SK-N-SH (cell line): ENCODE results near the gene NOD2. TPM values are rescaled to one million over a fixed set of nuclear protein-coding genes. Genes with fewer than 3 reads are reported as not detected.

Experiments
- CTCF ChIA-PET: fragments of 300-600, 350-600 bp; formaldehyde crosslinking; extraction: SDS; loops from one replicate; lab custom pipeline; 2021; lab: Yijun Ruan, JAX
- POLR2A ChIA-PET: fragments of 350-600 bp; sonication (Branson Sonifier 250); formaldehyde crosslinking; extraction: SDS; loops from one replicate; lab custom pipeline; 2020; ENCODE audit warnings: antibody characterized with exemption, inconsistent platforms; lab: Yijun Ruan, JAX
- DNase-seq: peaks from one replicate; pipeline ENCODE4 v3.0.0; 2012
- H2AFZ ChIP-seq: fragments of 200-600 bp; sonication (generic); 2 replicates; pipeline ENCODE4 v1.8.1; 2016; ENCODE audit warnings: antibody characterized with exemption, mild to moderate bottlenecking, low read depth
- H3F3A ChIP-seq: fragments of 200-600 bp; sonication (generic); replicated peaks from 2 replicates; pipeline ENCODE3; 2016; ENCODE audit warnings: antibody characterized with exemption, mild to moderate bottlenecking; ENCODE audit not compliant: insufficient read depth
- H3K27ac ChIP-seq, 2 experiments: fragments of 200-500 bp in 1 of 2; fragments of 200-600 bp in 1 of 2; sonication (Bioruptor generic) in 1 of 2; sonication (generic), shearing (Covaris generic) in 1 of 2; 2 replicates each; pipeline versions ENCODE4 v1.5.1 to v1.6.1; 2014 to 2016; ENCODE audit warnings: low read depth in 2 of 2, inconsistent platforms in 1 of 2, low read length in 1 of 2, mild to moderate bottlenecking in 1 of 2, mixed read lengths in 1 of 2
- H3K27me3 ChIP-seq: fragments of 200-600 bp; sonication (generic), shearing (Covaris generic); 2 replicates; pipeline ENCODE4 v1.6.1; 2016; ENCODE audit warnings: mixed run types; ENCODE audit not compliant: insufficient read depth
- H3K36me3 ChIP-seq, 2 experiments: fragments of 200-500 bp in 1 of 2; fragments of 200-600 bp in 1 of 2; sonication (Bioruptor generic) in 1 of 2; sonication (generic) in 1 of 2; replicated peaks in 1 of 2; 2 replicates each; pipeline versions ENCODE3 to v1.5.1; 2014 to 2016; ENCODE audit warnings: low read length in 1 of 2, mild to moderate bottlenecking in 1 of 2; ENCODE audit not compliant: insufficient read depth in 2 of 2, control insufficient read depth in 1 of 2
- H3K4me1 ChIP-seq, 2 experiments: fragments of 200-500 bp in 1 of 2; fragments of 200-600 bp in 1 of 2; sonication (Bioruptor generic) in 1 of 2; sonication (generic), shearing (Covaris generic) in 1 of 2; 2 replicates each; pipeline versions ENCODE4 v1.5.1 to v1.6.1; 2014 to 2016; ENCODE audit warnings: low read depth in 1 of 2, low read length in 1 of 2, mixed run types in 1 of 2; ENCODE audit not compliant: insufficient read depth in 2 of 2, control insufficient read depth in 1 of 2
- H3K4me2 ChIP-seq: fragments of 200-600 bp; sonication (generic), shearing (Covaris generic); 2 replicates; pipeline ENCODE4 v1.6.1; 2017; ENCODE audit warnings: mixed run types
- H3K4me3 ChIP-seq, 2 experiments: fragments of 200-500 bp in 1 of 2; fragments of 200-600 bp in 1 of 2; sonication (Bioruptor generic) in 1 of 2; sonication (generic), shearing (Covaris generic) in 1 of 2; 2 replicates each; pipeline versions ENCODE4 v1.5.1 to v1.8.1; 2014 to 2016; ENCODE audit warnings: low read depth in 2 of 2, inconsistent platforms in 1 of 2, low read length in 1 of 2, mild to moderate bottlenecking in 1 of 2, mixed read lengths in 1 of 2, moderate library complexity in 1 of 2
- H3K79me2 ChIP-seq: fragments of 200-600 bp; sonication (generic); 2 replicates; pipeline ENCODE4 v1.8.1; 2017; ENCODE audit warnings: mild to moderate bottlenecking; ENCODE audit not compliant: insufficient read depth
- H3K9ac ChIP-seq: fragments of 200-600 bp; sonication (generic); 2 replicates; pipeline ENCODE4 v1.6.1; 2017; ENCODE audit warnings: mixed run types
- H3K9me2 ChIP-seq: fragments of 200-600 bp; sonication (generic); 2 replicates; pipeline ENCODE4 v1.6.1; 2017; ENCODE audit warnings: mixed run types
- H3K9me3 ChIP-seq: fragments of 200-600 bp; sonication (generic); 2 replicates; pipeline ENCODE4 v1.6.1; 2017; ENCODE audit warnings: mixed run types, mild to moderate bottlenecking, moderate library complexity
- H4K20me1 ChIP-seq: fragments of 200-600 bp; sonication (generic); 2 replicates; pipeline ENCODE4 v1.6.1; 2017; ENCODE audit warnings: mild to moderate bottlenecking, mixed run types; ENCODE audit not compliant: insufficient read depth
- CHD2 ChIP-seq: fragments of 150-350 bp; IDR thresholded peaks from 2 replicates; pipeline ENCODE4 v1.6.1; 2018; ENCODE audit warnings: low read length; ENCODE audit not compliant: partially characterized antibody
- FOSL2 ChIP-seq: IDR thresholded peaks from 2 replicates; pipeline ENCODE4 v1.4.0; 2012; ENCODE audit warnings: low read depth, mild to moderate bottlenecking, moderate library complexity, borderline replicate concordance
- FOXJ3 ChIP-seq: sonication (generic); formaldehyde crosslinking; IDR thresholded peaks from 2 replicates; pipeline ENCODE4 v1.5.1; 2020; ENCODE audit warnings: mild to moderate bottlenecking, missing genetic modification reagents
- FOXM1 ChIP-seq: IDR thresholded peaks from 2 replicates; pipeline ENCODE4 v1.4.0; 2012; ENCODE audit warnings: low read depth, mild to moderate bottlenecking
- IRF3 ChIP-seq: fragments of 150-350 bp; IDR thresholded peaks from 2 replicates; pipeline ENCODE4 v1.6.1; 2016; ENCODE audit warnings: mild to moderate bottlenecking, low read depth, low read length
- JUND ChIP-seq: IDR thresholded peaks from 2 replicates; pipeline ENCODE4 v1.4.0; 2012
- MEF2A ChIP-seq: IDR thresholded peaks from 2 replicates; pipeline ENCODE4 v1.4.0; 2012; ENCODE audit warnings: low read depth, borderline replicate concordance
- MXI1 ChIP-seq: IDR thresholded peaks from 2 replicates; pipeline ENCODE4 v1.6.1; 2012; ENCODE audit warnings: mild to moderate bottlenecking, low read depth, low read length, improper control_type of control experiment
- NFIC ChIP-seq: IDR thresholded peaks from 2 replicates; pipeline ENCODE4 v1.4.0; 2012; ENCODE audit warnings: borderline replicate concordance
- NRF1 ChIP-seq: IDR thresholded peaks from 2 replicates; pipeline ENCODE4 v1.6.1; 2012; ENCODE audit warnings: low read depth, mild to moderate bottlenecking, low read length
- POLR2AphosphoS5 ChIP-seq: IDR thresholded peaks from 2 replicates; pipeline ENCODE4 v1.6.1; 2012; ENCODE audit warnings: low read depth, low read length
- RAD21 ChIP-seq: IDR thresholded peaks from 2 replicates; pipeline ENCODE4 v1.6.1; 2012; ENCODE audit warnings: mild to moderate bottlenecking, low read length
- RFX5 ChIP-seq: IDR thresholded peaks from 2 replicates; pipeline ENCODE4 v1.6.1; 2012; ENCODE audit warnings: mild to moderate bottlenecking, improper control_type of control experiment, low read length
- RXRA ChIP-seq: IDR thresholded peaks from 2 replicates; pipeline ENCODE4 v1.4.0; 2012; ENCODE audit warnings: low read depth, mild to moderate bottlenecking, borderline replicate concordance
- SMC3 ChIP-seq: IDR thresholded peaks from 2 replicates; pipeline ENCODE4 v1.6.1; 2012; ENCODE audit warnings: low read depth, low read length, improper control_type of control experiment
- TAF1 ChIP-seq: IDR thresholded peaks from 2 replicates; pipeline ENCODE4 v1.6.1; 2012; ENCODE audit warnings: low read depth, mild to moderate bottlenecking, low read length, moderate library complexity, borderline replicate concordance
- USF1 ChIP-seq: IDR thresholded peaks from 2 replicates; pipeline ENCODE4 v1.4.0; 2012; ENCODE audit warnings: low read depth, borderline replicate concordance
- WGBS: methylation state at CpG from one replicate; pipeline ENCODE4 v1.1.6; 2017; ENCODE audit warnings: low lambda C conversion rate; 5-methylcytosine and 5-hydroxymethylcytosine counted together
- polyA plus RNA-seq, 3 experiments: library from polyadenylated mRNA; depleted of rRNA; stranded (reverse); fragments of >200 nt; gene quantifications; 2 replicates each; pipeline ENCODE4 v1.2.3, GENCODE V29; 2012
- TF ChIP-seq, protein P1 (sequence below): fragments of 150-350 bp; IDR thresholded peaks from 2 replicates; pipeline ENCODE4 v1.6.1; 2017; ENCODE audit warnings: antibody characterized with exemption, low read length, low read depth, borderline replicate concordance
- TF ChIP-seq, protein P2 (sequence below): IDR thresholded peaks from 2 replicates; pipeline ENCODE4 v1.4.0; 2012; ENCODE audit warnings: low read depth
- TF ChIP-seq, protein P3 (sequence below): IDR thresholded peaks from 2 replicates; pipeline ENCODE4 v1.4.0; 2012; ENCODE audit warnings: low read depth, borderline replicate concordance

Gene NOD2
- polyA plus RNA-seq, 1 of the 3 experiments (the other 2 are of a cell fraction): not detected

DNA sequence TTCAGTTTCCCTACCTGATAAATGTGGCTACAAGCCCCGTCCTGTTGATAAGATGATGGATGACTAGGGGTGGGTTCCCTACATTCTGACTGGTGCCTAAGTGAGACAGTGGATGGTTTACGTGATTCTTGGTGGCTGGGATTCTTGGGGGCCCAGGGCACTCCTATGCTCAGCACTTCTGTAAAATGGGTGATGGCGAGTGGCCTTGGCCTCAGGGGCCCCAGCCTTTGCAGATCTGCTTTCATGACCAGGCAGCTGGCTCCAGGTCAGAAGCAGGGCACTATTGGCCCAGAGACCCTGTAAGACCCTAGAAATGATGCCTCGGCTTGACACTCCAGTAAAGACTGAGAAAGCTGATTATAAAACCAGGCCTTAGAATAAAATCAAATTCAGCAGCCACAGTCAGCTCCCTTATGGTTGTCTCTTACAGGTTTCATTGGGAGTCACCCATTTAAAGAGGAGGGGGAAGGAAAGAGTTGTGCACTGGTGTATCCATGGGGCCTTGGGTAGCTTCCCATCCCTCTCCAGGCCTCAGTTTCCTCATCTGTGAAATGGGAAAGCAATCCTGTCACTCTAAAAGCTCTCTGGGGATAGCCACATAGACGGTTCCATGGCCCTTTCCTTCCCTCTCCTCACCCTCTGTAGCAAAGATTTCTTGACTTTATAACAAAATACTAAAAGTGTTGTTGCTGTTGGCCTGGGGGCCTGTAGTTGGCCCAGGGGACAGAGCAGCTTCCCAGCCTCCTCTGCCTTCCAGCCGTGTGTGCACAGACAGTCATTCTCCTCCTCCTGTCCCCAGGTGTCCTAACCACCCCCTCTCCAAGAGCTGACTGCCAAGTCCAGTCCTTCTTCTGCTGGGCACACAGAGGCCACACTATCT, 13.5 kb upstream of the NOD2 start:
- peaks cover 0 to 3% of the 10 kb centered on the region in 2 experiments; a peak in 1 of 4 replicates for H3K4me1 ChIP-seq
- CTCF ChIA-PET: interaction anchor here (1.2 to 7.4 kb wide), 3 partner anchors 13 to 126 kb away, joined by 3 to 77 read pairs (median 3); no protein-coding TSS in a partner anchor
- H4K20me1 ChIP-seq: no peaks in the 10 kb centered on the region
- TF ChIP-seq NFIC: no peak
- TF ChIP-seq POLR2AphosphoS5: no peak
- no peak for TF ChIP-seq FOXM1
- TF ChIP-seq SMC3: no peak
- no peak for TF ChIP-seq CHD2
- TF ChIP-seq NRF1: no peak
- TF ChIP-seq MXI1: no peak
- TF ChIP-seq MEF2A: no peak
- no peak for TF ChIP-seq RXRA
- TF ChIP-seq, protein P1, sequence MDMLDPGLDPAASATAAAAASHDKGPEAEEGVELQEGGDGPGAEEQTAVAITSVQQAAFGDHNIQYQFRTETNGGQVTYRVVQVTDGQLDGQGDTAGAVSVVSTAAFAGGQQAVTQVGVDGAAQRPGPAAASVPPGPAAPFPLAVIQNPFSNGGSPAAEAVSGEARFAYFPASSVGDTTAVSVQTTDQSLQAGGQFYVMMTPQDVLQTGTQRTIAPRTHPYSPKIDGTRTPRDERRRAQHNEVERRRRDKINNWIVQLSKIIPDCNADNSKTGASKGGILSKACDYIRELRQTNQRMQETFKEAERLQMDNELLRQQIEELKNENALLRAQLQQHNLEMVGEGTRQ: no peak
- no peak for TF ChIP-seq FOSL2
- no peak for DNase-seq
- H3K27me3 ChIP-seq: no peaks in the 10 kb centered on the region
- H3K27ac ChIP-seq: no peak overlapping the region
- H3F3A ChIP-seq: no peaks in the 10 kb centered on the region
- H2AFZ ChIP-seq: no peak overlapping the region
- no peaks in the 10 kb centered on the region for H3K36me3 ChIP-seq
- H3K4me2 ChIP-seq: no peak overlapping the region
- POLR2A ChIA-PET: no interaction called here
- 23% methylated on average over 5 of the region's 6 CpGs for WGBS
- H3K9me3 ChIP-seq: no peaks in the 10 kb centered on the region
- H3K4me3 ChIP-seq: no peak overlapping the region
- H3K9ac ChIP-seq: no peak overlapping the region
- H3K79me2 ChIP-seq: no peaks in the 10 kb centered on the region
- no peaks in the 10 kb centered on the region for H3K9me2 ChIP-seq

DNA sequence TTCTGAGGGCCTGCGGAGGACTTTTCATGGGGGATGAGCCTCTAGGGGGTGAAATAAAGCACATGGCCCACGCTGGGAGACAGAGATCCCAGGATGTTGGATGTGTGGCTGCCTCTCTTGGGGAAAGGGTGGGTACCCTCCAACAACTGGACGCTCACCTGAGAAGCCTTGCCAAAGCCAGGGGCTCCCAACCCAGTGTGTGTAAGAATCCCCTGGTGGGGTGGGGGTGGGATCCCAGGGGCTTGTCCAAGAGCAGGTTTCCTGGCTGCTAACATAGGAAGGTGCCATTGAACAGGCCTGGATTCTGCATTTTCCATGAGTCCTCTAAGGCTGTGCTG, 12.9 kb upstream of the NOD2 start:
- Histone ChIP-seq H3K27me3 (no peaks in the 10 kb centered on the region; the same call in 1 of the 2 replicates), H3K79me2 (no peaks in the 10 kb centered on the region), H4K20me1 (no peaks in the 10 kb centered on the region), H3K36me3 (no peaks in the 10 kb centered on the region), H3K27ac (no peak overlapping the region), H3F3A (no peaks in the 10 kb centered on the region), H3K9me3 (no peaks in the 10 kb centered on the region), H2AFZ (no peak overlapping the region), H3K9ac (no peak overlapping the region), H3K4me3 (no peak overlapping the region), H3K9me2 (no peaks in the 10 kb centered on the region), H3K4me1 (peaks cover 0 to 3% of the 10 kb centered on the region in 2 experiments; a peak in 1 of 4 replicates), H3K4me2 (no peak overlapping the region)
- 56% methylated on average over 3 of the region's 3 CpGs for WGBS
- DNase-seq: no peak
- CTCF ChIA-PET: interaction anchor here (1.2 to 7.4 kb wide), 4 partner anchors 9 to 126 kb away, joined by 3 to 77 read pairs (median 4); no protein-coding TSS in a partner anchor
- POLR2A ChIA-PET: no interaction called here
- TF ChIP-seq MEF2A (no peak), JUND (no peak), FOXJ3 (CRISPR knock-in tag) (no peak), IRF3 (no peak), RAD21 (no peak), RFX5 (no peak), CHD2 (no peak), NFIC (no peak), TAF1 (no peak), USF1 (no peak), NRF1 (no peak)
- TF ChIP-seq, protein P1: no peak
- TF ChIP-seq, protein P2, sequence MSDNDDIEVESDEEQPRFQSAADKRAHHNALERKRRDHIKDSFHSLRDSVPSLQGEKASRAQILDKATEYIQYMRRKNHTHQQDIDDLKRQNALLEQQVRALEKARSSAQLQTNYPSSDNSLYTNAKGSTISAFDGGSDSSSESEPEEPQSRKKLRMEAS: no peak
- TF ChIP-seq, protein P3, sequence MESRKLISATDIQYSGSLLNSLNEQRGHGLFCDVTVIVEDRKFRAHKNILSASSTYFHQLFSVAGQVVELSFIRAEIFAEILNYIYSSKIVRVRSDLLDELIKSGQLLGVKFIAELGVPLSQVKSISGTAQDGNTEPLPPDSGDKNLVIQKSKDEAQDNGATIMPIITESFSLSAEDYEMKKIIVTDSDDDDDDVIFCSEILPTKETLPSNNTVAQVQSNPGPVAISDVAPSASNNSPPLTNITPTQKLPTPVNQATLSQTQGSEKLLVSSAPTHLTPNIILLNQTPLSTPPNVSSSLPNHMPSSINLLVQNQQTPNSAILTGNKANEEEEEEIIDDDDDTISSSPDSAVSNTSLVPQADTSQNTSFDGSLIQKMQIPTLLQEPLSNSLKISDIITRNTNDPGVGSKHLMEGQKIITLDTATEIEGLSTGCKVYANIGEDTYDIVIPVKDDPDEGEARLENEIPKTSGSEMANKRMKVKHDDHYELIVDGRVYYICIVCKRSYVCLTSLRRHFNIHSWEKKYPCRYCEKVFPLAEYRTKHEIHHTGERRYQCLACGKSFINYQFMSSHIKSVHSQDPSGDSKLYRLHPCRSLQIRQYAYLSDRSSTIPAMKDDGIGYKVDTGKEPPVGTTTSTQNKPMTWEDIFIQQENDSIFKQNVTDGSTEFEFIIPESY: no peak
